Measurements from ENCODE around the gene TBCK. TPM values are rescaled to one million over a fixed set of nuclear protein-coding genes. Genes with fewer than 3 reads are reported as not detected.

Gene TBCK
- 9.2 and 12.1 TPM in 2 replicates for total RNA-seq (2014; rRNA removed; shearing (Covaris generic); ENCODE audit: low replicate concordance)

- no peaks in the 10 kb centered on the region; the same call in 1 of the 2 replicates for H3K36me3 ChIP-seq
- H3K4me3 ChIP-seq, result peak within 1 kb of the TSS; percentile 88
- peak; percentile 80 for DNase-seq
- no peaks in the 10 kb centered on the region for H3K9me3 ChIP-seq
- H3K27me3 ChIP-seq, result no peaks in the 10 kb centered on the region
Observed at GRCh38 chr4:106315968-106316772, at the start of gene TBCK, which contains the start of gene AIMP1. Gene TBCK, minus strand, starts transcription at chr4:106316209. Its CDS starts 7,249 bp downstream, at chr4:106308960. Gene AIMP1, plus strand, starts transcription at chr4:106316550. Its CDS starts 8,460 bp downstream, at chr4:106325010.

GRCh38 chr4:106365613-106366012 lies 49.6 kb upstream of the TBCK start:
- DNase-seq, result peak; percentile 2
- H3K36me3 ChIP-seq, result no peaks in the 10 kb centered on the region
- no peaks in the 10 kb centered on the region for H3K27me3 ChIP-seq
- no peak overlapping the region for H3K4me3 ChIP-seq
- H3K9me3 ChIP-seq, result no peaks in the 10 kb centered on the region

GRCh38 chr4:106364282-106364681 lies 48.3 kb upstream of the TBCK start:
- no peak for DNase-seq
- H3K9me3 ChIP-seq, result no peaks in the 10 kb centered on the region
- no peaks in the 10 kb centered on the region for H3K36me3 ChIP-seq
- no peak overlapping the region for H3K4me3 ChIP-seq
- H3K27me3 ChIP-seq, result no peaks in the 10 kb centered on the region

GRCh38 chr4:106362086-106362825 lies 46.2 kb upstream of the TBCK start:
- no peak for DNase-seq
- no peaks in the 10 kb centered on the region for H3K36me3 ChIP-seq
- H3K27me3 ChIP-seq, result no peaks in the 10 kb centered on the region
- no peak overlapping the region for H3K4me3 ChIP-seq
- H3K9me3 ChIP-seq, result no peaks in the 10 kb centered on the region

- Histone ChIP-seq H3K9me3 (no peaks in the 10 kb centered on the region), H3K4me3 (no peak overlapping the region), H3K36me3 (no peaks in the 10 kb centered on the region), H3K27me3 (no peaks in the 10 kb centered on the region)
- DNase-seq, result no peak
Observed at GRCh38 chr4:106358899-106359298, 42.9 kb upstream of the TBCK start.

GRCh38 chr4:106355193-106355592 lies 39.2 kb upstream of the TBCK start:
- peaks cover 3% of the 10 kb centered on the region; the same call in 1 of the 2 replicates for H3K36me3 ChIP-seq
- H3K4me3 ChIP-seq, result no peak overlapping the region
- no peaks in the 10 kb centered on the region for H3K27me3 ChIP-seq
- DNase-seq, result no peak
- H3K9me3 ChIP-seq, result no peaks in the 10 kb centered on the region

- DNase-seq, result no peak
- Histone ChIP-seq H3K4me3 (no peak overlapping the region), H3K27me3 (no peaks in the 10 kb centered on the region), H3K36me3 (peaks cover 9% of the 10 kb centered on the region), H3K9me3 (no peaks in the 10 kb centered on the region)
Observed at GRCh38 chr4:106353786-106354185, 37.8 kb upstream of the TBCK start.

- Histone ChIP-seq H3K4me3 (no peak overlapping the region), H3K9me3 (no peaks in the 10 kb centered on the region), H3K36me3 (peaks cover 21% of the 10 kb centered on the region), H3K27me3 (no peaks in the 10 kb centered on the region)
- no peak for DNase-seq
Observed at GRCh38 chr4:106351016-106351415, 35.0 kb upstream of the TBCK start.

- DNase-seq, result no peak
- Histone ChIP-seq H3K9me3 (no peaks in the 10 kb centered on the region), H3K36me3 (peaks cover 21% of the 10 kb centered on the region), H3K27me3 (no peaks in the 10 kb centered on the region), H3K4me3 (no peak overlapping the region)
Observed at GRCh38 chr4:106347167-106347566, 31.2 kb upstream of the TBCK start.

- Histone ChIP-seq H3K9me3 (peaks cover 2% of the 10 kb centered on the region; the same call in 1 of the 2 replicates), H3K4me3 (no peak overlapping the region), H3K36me3 (peaks cover 32% of the 10 kb centered on the region), H3K27me3 (no peaks in the 10 kb centered on the region)
- DNase-seq, result peak; percentile 19
Observed at GRCh38 chr4:106344647-106344970, 28.6 kb upstream of the TBCK start.

GRCh38 chr4:106343865-106344646 lies 28.0 kb upstream of the TBCK start:
- Histone ChIP-seq H3K4me3 (no peak overlapping the region), H3K36me3 (peaks cover 27% of the 10 kb centered on the region), H3K27me3 (no peaks in the 10 kb centered on the region), H3K9me3 (peaks cover 2% of the 10 kb centered on the region; the same call in 1 of the 2 replicates)
- DNase-seq, result no peak

GRCh38 chr4:106340774-106341173 lies 24.8 kb upstream of the TBCK start:
- DNase-seq, result no peak
- no peak overlapping the region for H3K4me3 ChIP-seq
- H3K9me3 ChIP-seq, result peaks cover 2% of the 10 kb centered on the region
- no peaks in the 10 kb centered on the region for H3K27me3 ChIP-seq
- H3K36me3 ChIP-seq, result peaks cover 42% of the 10 kb centered on the region

- DNase-seq, result no peak
- peaks cover 47% of the 10 kb centered on the region for H3K36me3 ChIP-seq
Observed at GRCh38 chr4:106339431-106339830, 23.4 kb upstream of the TBCK start.

GRCh38 chr4:106338671-106339070 lies 22.7 kb upstream of the TBCK start:
- Histone ChIP-seq H3K36me3 (peaks cover 50% of the 10 kb centered on the region), H3K27me3 (no peaks in the 10 kb centered on the region)

More at GRCh38 chr4:106339431-106339830, 23.4 kb upstream of the TBCK start:
- Histone ChIP-seq H3K4me3 (no peak overlapping the region), H3K9me3 (peaks cover 2% of the 10 kb centered on the region), H3K27me3 (no peaks in the 10 kb centered on the region)

GRCh38 chr4:106337916-106338315 lies 21.9 kb upstream of the TBCK start:
- peaks cover 58% of the 10 kb centered on the region for H3K36me3 ChIP-seq
- no peaks in the 10 kb centered on the region for H3K27me3 ChIP-seq
- H3K4me3 ChIP-seq, result no peak overlapping the region
- peaks cover 2% of the 10 kb centered on the region for H3K9me3 ChIP-seq
- DNase-seq, result no peak

More at GRCh38 chr4:106338671-106339070, 22.7 kb upstream of the TBCK start:
- H3K4me3 ChIP-seq, result no peak overlapping the region
- H3K9me3 ChIP-seq, result peaks cover 2% of the 10 kb centered on the region
- DNase-seq, result no peak

- peaks cover 63% of the 10 kb centered on the region for H3K36me3 ChIP-seq
- no peak for DNase-seq
- peaks cover 2% of the 10 kb centered on the region for H3K9me3 ChIP-seq
- no peaks in the 10 kb centered on the region for H3K27me3 ChIP-seq
- H3K4me3 ChIP-seq, result no peak overlapping the region
Observed at GRCh38 chr4:106336618-106337017, 20.6 kb upstream of the TBCK start.

All from MG63 (cell line).